Epidermal melanocyte (primary cell): ENCODE results near the gene LRRC74A.

Experiments
- DNase-seq: peaks from one replicate; pipeline ENCODE4 v3.0.0; 2011; ENCODE audit warnings: low spot score; ENCODE audit not compliant: insufficient read length

LRRC74A gene

GRCh38 chr14:76846331-76847047 is 20.3 kb downstream of the LRRC74A start:
- DNase-seq: no peak

DNA sequence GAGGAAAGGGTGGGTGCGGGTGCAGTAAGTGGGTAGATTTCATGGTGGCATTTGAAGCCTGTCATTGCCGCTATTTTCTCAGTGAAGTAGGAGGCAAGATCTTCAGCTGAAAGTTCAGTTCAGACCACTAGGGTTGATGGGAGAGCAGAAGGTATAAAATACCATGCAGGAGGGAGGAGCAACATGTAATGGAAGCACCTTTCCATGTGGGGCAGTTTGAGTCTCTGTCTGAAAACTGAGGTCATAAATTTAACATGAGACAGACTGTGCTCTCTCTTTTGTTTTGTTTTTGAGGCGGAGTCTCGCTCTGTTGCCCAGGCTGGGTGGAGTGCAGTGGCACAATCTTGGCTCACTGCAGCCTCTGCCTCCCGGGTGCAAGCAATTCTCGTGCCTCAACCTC is 22.7 kb downstream of the LRRC74A start:
- no peak for DNase-seq

- DNase-seq: no peak
Observed at GRCh38 chr14:76855066-76855465, 28.9 kb downstream of the LRRC74A start.

DNA sequence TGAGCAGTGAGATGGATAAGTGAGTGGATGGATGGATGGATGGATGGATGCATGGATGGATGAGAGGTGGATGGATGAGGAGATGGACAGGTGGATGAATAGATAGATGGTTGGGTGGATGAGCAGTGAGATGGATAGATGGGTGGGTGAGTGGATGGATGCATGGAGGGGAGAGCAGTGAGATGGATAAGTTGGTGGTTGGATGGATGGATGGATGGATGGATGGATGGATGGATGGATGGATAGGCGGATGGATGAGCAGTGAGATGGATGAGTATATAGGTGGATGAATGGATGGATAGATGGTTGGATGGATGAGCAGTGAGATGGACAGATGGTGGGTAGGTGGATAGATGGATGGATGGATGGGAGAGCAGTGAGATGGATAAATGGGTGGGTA is 30.6 kb downstream of the LRRC74A start:
- DNase-seq: no peak

GRCh38 chr14:76861574-76862255 is 35.5 kb downstream of the LRRC74A start:
- DNase-seq: no peak

GRCh38 chr14:76862546-76863282 is 36.5 kb downstream of the LRRC74A start:
- no peak for DNase-seq

- DNase-seq: peak; percentile 81
Observed at GRCh38 chr14:76863724-76864407, 37.7 kb downstream of the LRRC74A start.

DNA sequence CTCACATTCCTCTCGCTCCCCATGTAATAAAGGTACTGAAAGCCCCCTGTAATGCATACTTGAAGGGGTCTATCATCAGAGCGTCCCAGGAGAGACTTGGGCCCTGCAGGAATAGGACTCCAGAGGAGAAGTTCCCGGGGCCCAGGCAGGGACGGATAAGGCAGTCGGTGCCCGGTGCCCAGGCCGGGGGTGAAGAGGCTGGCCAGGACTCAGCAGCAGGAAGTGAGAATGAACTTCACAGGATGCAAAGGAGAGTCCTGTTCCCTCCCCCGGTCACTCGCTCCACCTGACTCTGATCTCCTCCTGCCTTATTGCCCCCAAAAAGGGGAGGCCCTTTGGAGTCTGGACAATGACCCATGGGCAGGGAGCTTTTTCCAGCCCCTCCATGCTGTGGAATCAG is 40.2 kb downstream of the LRRC74A start:
- DNase-seq: no peak

- no peak for DNase-seq
Observed at GRCh38 chr14:76867516-76868453, 41.6 kb downstream of the LRRC74A start.

DNA sequence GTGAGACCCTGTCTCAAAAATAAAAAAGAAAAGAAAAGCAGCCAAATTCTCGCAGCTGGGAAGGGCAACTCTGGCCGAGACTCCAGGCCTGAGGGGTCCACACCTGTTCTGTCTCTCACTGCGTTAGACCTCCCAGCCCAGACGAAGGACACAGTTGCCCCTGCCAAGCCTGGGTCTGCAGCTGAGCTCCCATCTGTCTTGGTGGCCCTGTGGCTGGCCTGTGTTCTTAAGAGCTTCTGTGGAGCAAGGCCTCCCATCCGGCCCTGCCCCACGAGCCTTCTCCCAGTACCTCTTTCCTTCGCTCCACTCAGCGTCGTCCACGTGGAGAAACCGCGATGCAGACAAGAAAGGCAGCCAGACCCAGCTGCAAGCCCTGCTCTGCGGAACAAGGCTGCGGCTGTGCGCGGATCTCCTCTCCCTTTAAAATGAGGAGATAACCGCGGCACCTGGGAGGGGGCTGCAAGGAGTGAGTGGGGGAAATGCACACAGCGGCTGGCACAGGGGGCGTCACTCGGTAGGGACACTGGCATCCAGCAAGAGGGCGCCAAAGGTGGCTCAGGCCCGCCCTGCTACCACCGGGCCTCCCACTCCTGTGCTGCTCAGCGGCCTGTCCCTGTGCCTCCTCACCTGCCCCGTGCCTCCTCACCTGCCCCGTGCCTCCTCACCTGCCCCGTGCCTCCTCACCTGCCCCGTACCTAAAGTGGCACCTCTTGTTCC is 42.4 kb downstream of the LRRC74A start:
- no peak for DNase-seq

DNA sequence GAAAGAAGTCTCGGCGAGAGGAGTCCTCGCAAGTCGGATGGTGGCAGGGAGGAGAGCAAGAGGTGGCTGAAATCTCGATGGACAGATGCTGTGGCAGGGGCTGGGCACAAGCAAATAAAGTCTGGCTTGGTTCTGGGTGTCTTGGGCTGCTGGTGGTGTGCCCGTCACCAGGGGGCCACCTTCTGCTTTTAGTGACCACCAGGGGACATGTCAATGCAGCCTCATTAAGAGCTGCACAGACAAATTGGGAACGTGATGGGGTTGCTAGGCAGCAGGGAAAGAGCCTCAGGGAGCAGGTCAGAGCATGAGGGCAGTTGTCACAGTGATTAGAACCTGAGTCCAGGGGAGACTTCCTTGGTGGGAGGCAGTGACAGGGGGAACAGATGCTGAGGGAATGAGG is 44.0 kb downstream of the LRRC74A start:
- DNase-seq: no peak

DNA sequence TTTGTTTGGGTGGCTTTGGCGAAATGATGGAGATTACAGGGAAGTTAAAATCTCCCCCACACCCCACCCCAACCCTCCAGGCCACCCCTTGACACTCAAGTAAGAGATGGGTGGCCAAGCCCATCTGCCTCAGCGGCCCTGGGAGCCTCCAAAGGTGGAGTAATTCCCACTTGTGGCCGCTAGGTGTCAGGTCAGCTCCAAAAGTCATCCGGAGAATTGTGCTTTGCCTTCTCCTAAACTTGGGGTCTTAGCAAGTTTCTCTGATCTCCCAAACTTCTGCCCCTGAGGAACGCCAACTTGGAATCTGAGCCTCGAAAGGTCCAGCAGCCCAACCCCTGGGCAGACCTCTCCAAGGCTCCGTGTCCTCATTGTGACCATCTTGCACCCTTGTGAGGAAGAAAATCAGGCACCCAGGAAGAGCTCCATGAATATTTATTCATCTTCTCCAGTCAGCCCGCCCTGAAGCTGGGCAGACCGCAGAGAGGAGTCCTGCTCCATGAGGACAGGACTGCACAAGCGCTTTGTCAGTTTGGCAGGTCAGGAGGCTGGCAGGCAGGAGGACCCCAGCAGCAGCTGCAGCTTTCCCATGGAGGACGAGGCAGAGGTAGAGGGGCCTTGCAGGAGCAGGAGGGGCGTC is 46.7 kb downstream of the LRRC74A start:
- DNase-seq: no peak

DNA sequence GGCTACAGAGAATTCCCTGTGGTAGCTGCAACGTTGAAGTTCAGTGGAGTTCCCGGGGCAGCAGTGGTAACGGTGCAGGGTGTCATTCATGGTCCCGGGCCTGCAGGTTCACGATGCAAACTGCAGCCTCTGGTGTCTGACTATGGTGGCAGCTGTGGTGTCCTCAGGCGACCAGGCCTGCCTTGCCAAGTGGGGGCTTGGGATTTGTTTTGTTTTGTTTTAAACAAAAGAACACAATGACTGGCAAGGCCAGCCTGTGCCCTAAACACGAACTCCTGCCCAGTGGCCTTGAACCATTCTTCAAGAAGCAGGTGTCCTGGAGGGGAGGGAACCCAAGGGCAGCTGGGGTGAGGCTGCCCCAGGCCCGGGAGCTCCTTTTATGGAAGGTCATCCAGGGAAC is 48.5 kb downstream of the LRRC74A start:
- no peak for DNase-seq

GRCh38 chr14:76876076-76876475 is 49.9 kb downstream of the LRRC74A start:
- DNase-seq: peak; percentile 85

- DNase-seq: no peak
Observed at GRCh38 chr14:76877871-76878270, 51.7 kb downstream of the LRRC74A start.

DNA sequence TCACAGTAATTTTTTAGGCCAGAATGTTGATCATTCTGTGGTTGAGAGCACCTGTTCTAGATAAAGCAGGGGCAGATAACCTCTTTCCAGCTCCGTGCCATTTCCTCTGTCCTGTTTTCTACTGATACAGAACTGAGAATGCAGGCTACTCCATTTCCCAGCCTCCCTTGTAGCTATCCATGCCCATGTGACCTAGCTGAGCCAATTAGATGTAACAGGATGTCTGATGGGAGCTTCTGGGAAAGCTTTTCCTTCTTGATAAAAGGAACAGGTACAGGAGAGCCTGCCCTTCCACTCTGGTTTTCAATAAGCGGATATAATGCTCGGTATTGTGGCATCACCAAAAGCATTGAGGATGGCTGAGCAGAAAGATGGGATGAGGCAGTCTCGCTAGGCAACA is 54.2 kb downstream of the LRRC74A start:
- no peak for DNase-seq

- DNase-seq: no peak
Observed at GRCh38 chr14:76881348-76881747, 55.1 kb downstream of the LRRC74A start.

- peak; percentile 79 for DNase-seq
Observed at GRCh38 chr14:76882651-76883050, 56.4 kb downstream of the LRRC74A start.

- no peak for DNase-seq
Observed at GRCh38 chr14:76883447-76883846, 57.2 kb downstream of the LRRC74A start.

DNA sequence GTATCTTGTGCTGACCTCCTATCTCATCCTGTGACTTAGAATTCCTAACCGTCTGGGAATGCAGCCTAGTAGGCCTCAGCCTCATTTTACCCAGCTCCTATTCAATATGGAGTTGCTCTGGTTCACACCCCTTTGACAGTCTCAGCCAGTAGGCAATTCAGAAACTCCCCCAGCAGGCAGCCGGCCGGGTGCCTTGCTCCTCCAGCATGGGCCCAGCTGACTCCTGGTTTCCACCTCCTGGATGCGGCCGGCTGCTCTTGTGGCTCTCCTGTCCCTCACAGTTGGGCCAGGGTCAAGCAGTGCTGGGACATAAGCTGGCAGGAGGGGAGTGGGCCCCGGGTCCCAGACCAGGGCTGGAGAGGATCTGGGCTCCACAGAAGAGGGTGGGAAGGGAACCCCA is 58.2 kb downstream of the LRRC74A start:
- no peak for DNase-seq
